ENCODE data around the gene ARID1B. TPM values are rescaled to one million over a fixed set of nuclear protein-coding genes. Genes with fewer than 3 reads are reported as not detected.
A peak's percentile ranks its signal among the peaks of the same experiment; 100 is the strongest.

The ARID1B gene
- total RNA-seq, 1 donor from 2014 or later = 49.2 TPM

DNA sequence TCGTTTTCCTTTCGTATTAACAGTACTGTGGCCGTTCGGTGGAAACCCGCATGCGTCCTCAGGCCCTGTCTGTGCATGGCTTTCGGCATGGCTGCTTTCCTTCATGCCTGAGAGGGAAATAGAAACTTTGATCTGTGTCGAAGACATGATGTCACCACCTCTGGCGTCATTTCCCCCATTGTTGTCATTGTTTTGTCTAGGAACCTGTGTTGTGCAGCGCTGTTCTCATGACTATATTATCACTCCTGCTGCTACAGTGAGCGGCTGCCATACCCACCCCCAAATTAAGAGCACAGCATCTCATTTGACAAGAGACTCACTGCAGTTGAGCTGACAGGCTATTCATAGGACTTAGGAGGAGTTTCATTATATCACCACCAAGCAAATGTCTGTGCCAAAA lies 373.9 kb downstream of the ARID1B start:
- intact Hi-C loops (cut with DNase I) = no loop called here
- ATAC-seq (ENCODE audit: poor library complexity) = peak; percentile 53
- DNase-seq = no peak

DNA sequence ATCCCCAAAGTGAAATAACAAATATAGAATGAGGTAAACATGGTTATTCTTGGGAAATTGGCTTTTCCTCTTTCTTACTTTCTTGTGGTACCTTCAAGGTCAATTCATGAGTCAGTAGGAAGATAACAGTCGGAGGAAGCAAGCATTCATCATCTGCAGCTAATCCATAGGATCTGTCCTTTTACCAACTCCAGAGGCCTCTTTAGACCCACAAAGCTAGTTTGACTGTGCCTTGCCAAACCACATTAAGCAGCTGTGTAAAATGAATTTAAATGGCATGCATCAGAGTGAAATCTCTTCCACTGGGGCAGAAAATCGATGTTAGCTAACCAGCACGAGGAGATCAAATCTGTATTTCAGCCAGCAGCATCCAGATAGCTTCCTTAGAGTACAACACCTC lies 374.8 kb downstream of the ARID1B start:
- intact Hi-C loops (cut with DNase I) = no loop called here
- no peak for ATAC-seq (ENCODE audit: poor library complexity)
- no peak for DNase-seq

DNA sequence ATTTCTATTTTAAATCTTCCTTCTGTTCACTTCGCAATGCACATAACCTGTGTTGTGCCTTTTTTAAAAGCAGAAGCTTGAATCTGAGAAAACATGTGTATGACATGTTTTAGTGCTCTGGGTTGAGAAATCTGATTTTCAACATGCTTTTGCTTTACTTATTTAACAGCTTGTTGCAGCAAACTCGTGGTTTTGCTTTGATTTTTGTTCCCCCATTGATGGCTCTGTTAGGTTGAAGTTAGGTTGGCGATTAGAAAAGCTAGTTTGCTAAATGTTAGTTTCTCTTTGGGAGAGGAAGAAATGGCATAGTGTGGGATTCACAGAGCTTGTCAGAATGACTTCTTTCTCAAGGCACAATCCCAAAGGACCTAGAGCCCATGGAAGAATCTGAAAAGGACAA lies 375.4 kb downstream of the ARID1B start:
- no peak for ATAC-seq (ENCODE audit: poor library complexity)
- intact Hi-C loops (cut with DNase I) = no loop called here
- no peak for DNase-seq

DNA sequence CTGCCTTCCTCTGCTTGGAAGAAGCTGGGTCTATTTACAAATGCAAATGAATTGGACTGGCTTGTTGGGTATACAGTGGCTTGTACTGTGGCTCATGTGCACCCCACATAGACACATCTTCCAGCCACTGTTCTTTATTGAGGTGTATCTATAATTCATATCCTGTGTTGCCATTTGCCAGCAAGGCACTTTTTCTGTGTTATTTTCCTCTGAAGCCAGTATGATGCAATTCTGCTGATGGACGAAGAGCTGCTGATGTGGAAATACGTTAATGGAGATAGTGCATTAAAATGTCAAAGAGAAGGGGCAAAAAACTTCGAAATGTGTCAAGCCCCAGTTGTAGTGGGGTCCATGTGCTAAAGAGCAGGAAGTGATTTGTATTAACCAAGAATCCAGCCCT lies 378.6 kb downstream of the ARID1B start:
- intact Hi-C loops (cut with DNase I) = no loop called here
- ATAC-seq (ENCODE audit: poor library complexity) (no peak), DNase-seq (no peak)

DNA sequence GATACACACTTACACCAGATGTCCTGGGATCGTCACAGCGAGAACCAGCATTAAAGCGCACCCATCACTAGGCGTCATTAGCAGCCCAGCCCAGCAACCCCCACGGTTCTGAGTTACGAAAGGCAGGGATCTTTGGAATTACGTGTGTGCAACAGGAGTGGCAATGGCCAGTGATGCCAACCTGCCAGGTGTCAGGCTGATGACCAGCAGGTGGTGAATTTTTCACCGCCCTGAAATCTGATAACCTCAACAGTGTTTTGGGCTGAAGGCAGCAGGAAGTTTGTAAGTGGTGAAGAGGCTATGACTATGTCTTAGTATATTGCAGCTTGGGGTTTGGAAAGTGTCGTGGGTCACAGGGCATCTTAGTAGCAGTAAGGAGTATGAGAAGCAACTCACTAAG lies 380.1 kb downstream of the ARID1B start:
- intact Hi-C loops (cut with DNase I) = no loop called here

DNA sequence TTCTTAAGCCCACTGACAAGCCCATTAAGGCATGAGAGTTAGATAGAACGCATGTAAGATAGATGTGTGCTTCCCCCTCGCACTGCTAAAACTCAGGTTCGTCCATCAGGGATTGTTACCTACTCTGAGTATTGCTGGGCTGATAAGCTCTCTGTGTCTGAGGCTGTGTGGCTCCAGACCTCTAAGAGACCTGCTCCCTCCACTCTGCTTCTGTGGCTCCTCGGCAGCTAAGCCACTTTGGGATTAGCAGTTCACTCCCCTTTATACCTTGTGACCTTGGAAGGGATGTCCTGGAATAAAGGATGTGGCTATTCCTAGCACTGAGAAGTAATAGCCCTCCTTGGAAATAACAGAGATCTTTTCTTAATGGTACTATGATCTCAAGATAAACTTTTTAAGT lies 381.3 kb downstream of the ARID1B start:
- intact Hi-C loops (cut with DNase I) = no loop called here
- no peak for DNase-seq
- ATAC-seq (ENCODE audit: poor library complexity) = no peak

More for the DNA sequence above, 380.1 kb downstream of the ARID1B start:
- DNase-seq (no peak), ATAC-seq (ENCODE audit: poor library complexity) (no peak)

DNA sequence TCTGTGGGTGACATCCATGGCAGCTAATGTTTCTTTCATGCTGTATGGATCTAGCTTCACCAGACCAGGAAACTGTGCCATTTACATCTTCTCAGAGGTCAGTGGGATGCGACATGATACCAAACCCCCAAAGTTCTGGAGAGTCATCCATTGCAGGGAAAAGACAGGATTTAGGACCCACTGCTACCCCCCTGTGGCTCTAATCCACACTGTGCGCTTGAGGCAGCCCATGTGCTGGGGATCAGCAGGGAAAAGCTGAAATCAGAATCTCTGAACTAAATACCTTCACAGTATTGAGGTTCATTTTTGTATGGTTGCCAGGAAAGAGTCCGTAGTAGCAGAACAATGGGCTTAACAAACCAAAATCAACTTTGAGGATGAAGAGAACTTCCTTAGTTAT lies 381.7 kb downstream of the ARID1B start:
- DNase-seq = no peak
- intact Hi-C loops (cut with DNase I) = no loop called here
- no peak for ATAC-seq (ENCODE audit: poor library complexity)

DNA sequence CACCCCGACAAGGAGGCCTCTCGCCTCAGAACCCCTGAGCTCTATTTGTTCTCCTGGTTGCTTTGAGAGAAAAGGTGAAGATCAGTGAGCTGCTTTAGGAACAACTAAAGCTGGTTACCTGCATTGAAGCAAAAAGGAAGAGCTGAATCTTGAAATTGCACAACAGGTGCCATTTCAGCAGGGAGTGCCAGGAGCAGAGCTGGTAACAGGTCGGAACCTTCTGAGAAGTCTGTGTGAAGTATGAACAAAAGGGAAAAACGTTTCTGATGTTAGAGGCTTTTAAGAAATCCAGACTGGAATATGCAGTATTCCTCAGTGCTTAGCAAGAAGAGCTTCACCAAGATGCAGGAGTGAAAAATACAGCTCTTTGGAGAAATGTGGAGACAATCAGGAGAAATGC lies 382.2 kb downstream of the ARID1B start:
- ATAC-seq (ENCODE audit: poor library complexity) (no peak), DNase-seq (no peak)
- intact Hi-C loops (cut with DNase I) = no loop called here

DNA sequence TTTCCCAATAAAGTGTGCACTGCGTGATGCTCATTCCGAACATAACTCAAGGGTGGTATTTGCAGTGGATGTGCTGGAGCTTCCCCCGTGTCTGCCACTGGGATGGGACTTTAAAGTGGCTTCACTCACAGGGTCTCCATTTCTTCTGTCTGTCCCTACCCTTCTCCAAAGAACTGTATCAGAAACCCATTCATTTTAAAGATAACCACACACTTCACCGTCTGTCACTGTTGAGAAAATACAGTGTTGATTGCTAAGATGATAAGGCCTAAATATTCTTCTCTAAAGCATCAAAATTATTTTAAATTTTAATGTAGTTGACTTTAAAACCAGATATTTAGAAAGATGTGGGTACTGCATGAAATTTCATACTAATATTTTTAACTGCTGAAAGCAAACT lies 384.7 kb downstream of the ARID1B start:
- DNase-seq (no peak), ATAC-seq (ENCODE audit: poor library complexity) (no peak)
- intact Hi-C loops (cut with DNase I) = no loop called here

DNA sequence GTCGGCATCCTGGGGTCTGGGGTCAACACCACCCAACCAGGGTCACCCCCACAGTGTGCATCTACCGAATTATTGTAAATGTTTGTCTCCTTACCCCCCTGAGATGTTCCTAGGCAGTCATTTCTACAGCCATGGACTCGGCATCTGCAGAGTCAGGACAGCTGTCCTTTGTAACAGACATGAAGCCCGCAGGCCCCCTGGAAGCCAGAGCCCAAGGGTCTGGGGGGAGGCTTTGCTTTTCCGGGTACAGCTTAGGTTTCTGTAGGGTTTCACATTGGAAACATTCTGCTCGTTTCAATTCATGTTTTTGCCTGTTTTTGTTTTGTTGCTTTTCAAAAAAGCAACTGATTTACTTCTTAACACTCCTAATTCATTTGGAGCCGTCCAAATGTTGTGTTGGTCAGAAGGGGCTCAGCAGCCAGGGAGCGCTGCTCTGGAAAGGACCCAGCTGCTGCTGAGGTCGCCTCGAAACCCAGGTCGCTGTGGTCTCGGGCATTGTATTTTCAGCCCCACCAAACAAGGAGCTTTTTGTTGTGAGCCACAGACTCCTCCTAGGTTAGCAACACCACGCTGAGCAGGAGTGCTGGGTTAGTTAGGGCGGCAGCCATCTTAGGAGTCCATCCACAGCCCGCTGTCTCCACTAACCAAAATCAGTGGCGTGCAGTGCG lies 385.7 kb downstream of the ARID1B start:
- intact Hi-C loops (cut with DNase I) = no loop called here
- DNase-seq = no peak
- ATAC-seq (ENCODE audit: poor library complexity) = peak; percentile 21

DNA sequence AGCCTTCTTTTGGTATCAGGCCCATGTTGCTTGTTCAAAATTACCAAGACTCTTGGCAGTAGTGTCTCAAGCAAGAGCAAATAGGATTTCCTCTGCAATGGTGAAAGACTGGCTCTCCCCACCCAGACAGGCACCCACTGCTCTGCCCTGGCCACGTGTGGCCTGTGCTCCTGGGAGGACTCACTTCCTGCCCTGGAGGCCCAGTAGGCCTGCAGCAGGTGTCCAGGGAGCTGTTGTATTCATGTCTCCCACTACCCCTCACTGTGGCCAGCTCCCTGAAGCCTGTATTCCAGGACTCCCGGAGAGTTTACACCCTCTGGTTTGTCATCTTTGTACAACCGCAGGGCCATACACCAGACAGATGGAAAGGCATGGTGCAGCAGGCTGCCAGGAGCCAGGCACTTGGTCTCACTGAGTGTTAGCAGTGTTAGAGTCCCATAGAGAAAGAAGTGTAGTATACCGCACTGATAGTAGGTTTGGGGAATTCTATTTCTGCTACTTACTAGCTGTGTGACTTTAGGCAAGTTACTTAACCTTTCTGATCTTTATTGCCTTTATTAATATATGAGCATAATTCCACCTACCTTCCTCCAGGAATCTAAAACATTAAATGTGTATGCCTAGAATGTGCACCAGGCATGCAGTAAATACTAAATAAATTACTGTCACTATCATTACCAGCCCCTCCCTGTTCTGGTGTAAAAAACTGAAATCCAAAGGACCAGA lies 386.4 kb downstream of the ARID1B start:
- intact Hi-C loops (cut with DNase I) = no loop called here
- DNase-seq (no peak), ATAC-seq (ENCODE audit: poor library complexity) (no peak)

DNA sequence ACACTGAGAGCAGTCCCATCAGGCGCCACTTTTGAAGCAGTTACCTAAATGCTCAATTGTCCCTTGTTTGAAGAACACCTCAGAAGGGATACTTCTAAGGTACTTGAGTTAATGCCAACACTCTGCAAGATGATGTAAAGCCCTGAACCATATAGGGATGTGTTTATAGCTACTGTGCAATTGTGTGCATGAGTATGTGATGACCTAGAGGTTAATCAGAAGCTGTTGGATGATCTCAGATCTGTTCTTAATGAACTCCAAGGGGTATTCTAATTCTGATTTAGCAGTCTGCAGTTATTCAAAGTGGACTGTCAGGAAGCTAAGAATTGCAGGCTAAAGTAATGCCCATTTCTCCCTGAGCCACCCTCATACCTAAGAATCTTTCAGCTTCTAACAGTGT lies 387.8 kb downstream of the ARID1B start:
- no peak for DNase-seq
- no peak for ATAC-seq (ENCODE audit: poor library complexity)
- intact Hi-C loops (cut with DNase I) = no loop called here

DNA sequence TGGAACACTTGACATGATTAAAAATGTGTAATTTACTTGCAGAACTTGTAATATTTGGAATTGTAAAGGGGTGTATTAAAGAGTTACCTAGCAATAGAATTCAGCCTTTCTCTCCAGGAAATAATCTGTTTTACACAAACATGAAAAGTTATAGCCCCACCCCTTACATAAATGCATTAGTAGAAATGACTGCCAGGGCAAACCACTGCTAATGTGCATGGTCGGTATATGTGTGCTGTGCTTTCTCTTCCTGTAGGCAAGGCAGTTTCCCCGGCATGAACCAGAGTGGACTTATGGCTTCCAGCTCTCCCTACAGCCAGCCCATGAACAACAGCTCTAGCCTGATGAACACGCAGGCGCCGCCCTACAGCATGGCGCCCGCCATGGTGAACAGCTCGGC lies 389.6 kb downstream of the ARID1B start:
- DNase-seq = no peak

DNA sequence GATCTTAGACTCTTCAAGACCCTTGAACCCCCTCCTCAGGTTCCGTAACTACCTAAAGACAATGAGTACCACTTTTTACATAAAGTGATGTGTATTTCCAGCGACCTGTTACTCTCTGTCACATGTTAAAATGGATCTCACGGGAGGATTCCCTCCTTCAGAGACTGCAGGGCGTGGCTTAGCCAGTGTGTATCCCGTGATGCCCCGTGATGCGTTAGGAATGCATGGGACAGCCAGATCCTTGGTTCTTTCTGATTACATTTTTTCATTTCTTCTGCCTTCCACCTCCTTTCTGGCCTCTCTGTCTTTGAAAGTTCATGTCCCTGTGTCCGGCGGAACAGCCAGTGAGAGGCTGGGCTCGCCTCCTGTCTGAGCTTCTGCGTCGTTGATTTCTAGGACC lies 390.7 kb downstream of the ARID1B start:
- DNase-seq = no peak
- ATAC-seq (ENCODE audit: poor library complexity) = no peak
- intact Hi-C loops (cut with DNase I) = no loop called here

More for the DNA sequence above, 389.6 kb downstream of the ARID1B start:
- ATAC-seq (ENCODE audit: poor library complexity) = no peak
- intact Hi-C loops (cut with DNase I) = no loop called here

DNA sequence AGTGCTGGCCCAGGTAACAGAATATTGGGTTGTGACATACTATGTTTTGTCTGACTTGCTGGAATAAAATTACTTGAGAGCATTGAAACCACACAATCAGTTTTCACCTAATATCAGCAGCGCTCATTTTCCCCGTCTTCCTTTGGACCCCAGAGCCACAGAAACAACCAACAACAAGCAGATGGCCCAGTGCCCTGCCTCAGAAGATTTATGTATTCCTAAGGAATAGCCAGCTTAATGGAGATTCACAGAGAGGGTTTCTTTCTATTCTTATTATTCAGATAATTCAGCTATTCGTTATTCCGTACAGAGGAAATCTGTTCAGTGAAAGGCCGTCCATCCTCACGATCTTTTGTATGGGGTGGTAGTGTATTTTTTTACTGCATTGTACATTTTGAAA lies 391.3 kb downstream of the ARID1B start:
- no peak for ATAC-seq (ENCODE audit: poor library complexity)
- intact Hi-C loops (cut with DNase I) = no loop called here
- DNase-seq = no peak

DNA sequence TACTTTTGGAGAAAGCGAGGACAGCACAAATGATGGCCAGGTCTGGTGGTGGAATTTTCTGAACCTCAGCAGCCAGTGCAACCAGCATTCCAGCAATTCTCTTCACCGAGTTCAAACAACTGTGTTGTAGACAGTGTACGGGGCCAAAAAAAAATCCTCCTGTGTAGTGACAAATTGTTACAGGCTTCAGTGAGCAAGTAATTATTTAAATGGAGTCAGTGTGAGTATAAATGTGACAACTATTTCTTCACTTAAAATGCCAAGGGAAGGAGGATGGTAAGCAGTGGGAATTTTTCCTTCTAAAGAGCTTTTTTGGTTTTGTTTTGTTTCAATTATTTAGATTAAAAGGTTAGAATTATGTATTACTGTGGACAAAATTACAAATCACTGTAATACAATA lies 392.0 kb downstream of the ARID1B start:
- DNase-seq (no peak), ATAC-seq (ENCODE audit: poor library complexity) (no peak)
- intact Hi-C loops (cut with DNase I) = no loop called here

DNA sequence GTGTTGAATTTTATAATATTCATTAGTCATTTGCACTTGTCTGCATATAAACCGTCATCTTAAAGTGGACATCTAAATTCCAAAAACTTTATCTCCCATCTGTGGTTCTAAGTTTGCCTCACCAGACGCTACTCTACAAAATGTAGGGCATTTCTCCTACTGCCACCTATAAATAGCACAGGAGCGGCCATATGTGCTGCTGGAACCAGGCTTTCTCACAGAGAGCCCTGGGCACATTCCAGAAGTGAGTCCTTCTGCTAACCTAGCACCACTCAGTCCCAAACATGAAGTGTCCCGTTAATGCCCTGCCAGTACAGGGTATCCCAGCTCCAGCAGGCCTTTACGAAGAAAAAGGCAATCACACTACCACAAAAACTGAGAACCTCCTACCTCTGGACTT lies 392.5 kb downstream of the ARID1B start:
- ATAC-seq (ENCODE audit: poor library complexity) (peak; percentile 93), DNase-seq (no peak)
- intact Hi-C loops (cut with DNase I) = no loop called here

DNA sequence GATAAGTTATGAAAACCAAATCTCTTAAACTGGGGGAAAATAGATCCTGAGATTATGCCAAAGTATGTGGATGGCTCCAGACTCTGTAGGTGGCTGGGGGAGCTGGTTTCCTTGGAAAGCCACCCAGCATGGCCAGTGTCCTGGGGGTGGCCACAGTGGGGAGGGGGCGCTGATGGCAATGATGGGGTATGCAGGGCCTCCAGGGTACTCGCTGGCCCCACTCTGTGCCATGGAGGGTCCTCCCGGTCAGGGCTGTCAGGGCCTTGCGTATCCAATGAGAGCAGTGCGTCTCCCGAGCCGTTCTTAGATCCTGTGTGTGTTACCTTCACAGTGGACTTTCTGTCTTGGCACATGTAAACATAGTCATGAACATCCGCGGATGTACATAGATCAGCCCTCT lies 393.4 kb downstream of the ARID1B start:
- ATAC-seq (ENCODE audit: poor library complexity) (no peak), DNase-seq (no peak)
- intact Hi-C loops (cut with DNase I) = no loop called here

DNA sequence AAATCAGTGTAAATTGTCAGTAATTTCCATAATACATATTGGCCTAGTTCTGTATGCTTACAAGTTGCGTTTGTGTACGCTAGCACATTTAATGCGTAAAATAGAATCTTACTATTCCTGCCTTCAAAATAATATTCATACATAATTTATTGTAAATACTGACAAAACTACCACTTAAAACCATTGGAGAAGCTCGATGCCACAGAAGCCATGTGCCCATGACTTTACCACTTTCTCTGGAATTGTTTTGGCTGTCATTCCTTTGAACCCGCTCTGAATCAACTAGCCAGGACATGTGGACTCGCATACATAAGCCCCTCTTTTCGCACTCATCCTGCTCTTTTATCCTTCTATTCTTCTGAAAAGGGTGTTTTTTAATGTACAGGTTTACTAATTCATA lies 394.6 kb downstream of the ARID1B start:
- DNase-seq (no peak), ATAC-seq (ENCODE audit: poor library complexity) (no peak)
- intact Hi-C loops (cut with DNase I) = no loop called here

DNA sequence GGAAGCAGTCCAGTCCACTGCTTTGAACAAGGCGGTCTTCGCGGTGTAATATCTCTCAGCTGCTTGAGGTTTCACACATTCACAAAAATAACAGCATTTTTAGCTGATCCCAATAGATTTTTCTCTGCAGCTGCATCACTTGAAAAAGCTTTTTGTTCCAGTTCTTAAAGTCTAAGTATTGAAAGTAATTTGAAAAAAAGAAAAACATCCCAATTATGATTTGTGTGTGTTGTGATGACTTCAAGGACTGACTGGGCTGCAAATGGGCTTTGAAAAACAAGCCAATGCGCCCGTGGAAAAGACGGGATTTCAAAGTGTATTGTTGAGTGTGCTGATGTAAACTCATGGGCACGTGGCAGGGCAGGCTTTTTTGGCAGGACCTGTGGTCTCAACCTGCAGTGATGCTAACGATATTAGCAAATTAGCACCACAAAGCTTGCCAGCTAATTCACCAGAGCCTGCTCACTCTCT lies 395.1 kb downstream of the ARID1B start:
- ATAC-seq (ENCODE audit: poor library complexity) = no peak
- intact Hi-C loops (cut with DNase I) = no loop called here
- DNase-seq = no peak

All from Right ventricle myocardium superior (tissue), 1 donor.